C4-2B (cell line): ENCODE measurements around the gene FBXL22.

Source experiments
- ZFX ChIP-seq: fragments of 450-650 bp; IDR thresholded peaks from 2 replicates; pipeline ENCODE4 v1.6.1; 2017
- TF ChIP-seq, protein P1 (sequence below): fragments of 450-650 bp; conservative IDR thresholded peaks from 2 replicates; pipeline ENCODE4 v1.5.1; 2017; ENCODE audit warnings: mild to moderate bottlenecking

DNA sequence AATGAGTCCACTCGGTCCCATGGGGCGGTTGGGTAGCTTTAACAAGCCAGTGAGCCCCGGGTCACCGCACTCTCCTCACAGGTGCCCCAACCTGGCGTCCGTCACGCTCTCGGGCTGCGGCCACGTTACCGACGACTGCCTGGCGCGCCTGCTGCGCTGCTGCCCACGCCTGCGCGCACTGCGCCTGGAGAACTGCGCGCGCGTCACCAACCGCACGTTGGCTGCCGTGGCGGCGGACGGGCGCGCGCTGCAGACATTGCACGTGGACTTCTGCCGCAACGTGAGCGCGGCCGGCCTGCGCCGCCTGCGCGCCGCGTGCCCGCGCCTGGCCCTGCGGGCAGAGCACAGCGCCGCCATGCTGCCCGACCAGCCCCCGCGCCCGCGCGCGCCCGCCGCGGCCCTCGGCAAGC is 3.4 kb downstream of the FBXL22 start:
- TF ChIP-seq, protein P1, sequence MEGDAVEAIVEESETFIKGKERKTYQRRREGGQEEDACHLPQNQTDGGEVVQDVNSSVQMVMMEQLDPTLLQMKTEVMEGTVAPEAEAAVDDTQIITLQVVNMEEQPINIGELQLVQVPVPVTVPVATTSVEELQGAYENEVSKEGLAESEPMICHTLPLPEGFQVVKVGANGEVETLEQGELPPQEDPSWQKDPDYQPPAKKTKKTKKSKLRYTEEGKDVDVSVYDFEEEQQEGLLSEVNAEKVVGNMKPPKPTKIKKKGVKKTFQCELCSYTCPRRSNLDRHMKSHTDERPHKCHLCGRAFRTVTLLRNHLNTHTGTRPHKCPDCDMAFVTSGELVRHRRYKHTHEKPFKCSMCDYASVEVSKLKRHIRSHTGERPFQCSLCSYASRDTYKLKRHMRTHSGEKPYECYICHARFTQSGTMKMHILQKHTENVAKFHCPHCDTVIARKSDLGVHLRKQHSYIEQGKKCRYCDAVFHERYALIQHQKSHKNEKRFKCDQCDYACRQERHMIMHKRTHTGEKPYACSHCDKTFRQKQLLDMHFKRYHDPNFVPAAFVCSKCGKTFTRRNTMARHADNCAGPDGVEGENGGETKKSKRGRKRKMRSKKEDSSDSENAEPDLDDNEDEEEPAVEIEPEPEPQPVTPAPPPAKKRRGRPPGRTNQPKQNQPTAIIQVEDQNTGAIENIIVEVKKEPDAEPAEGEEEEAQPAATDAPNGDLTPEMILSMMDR, result no peak; the same call in 1 of the 2 replicates
- TF ChIP-seq ZFX, result no peak
